GM12878 (cell line): Measurements from ENCODE around the gene LEMD1. TPM values are rescaled to one million over a fixed set of nuclear protein-coding genes. Genes with fewer than 3 reads are reported as not detected.

ENCODE experiments used
- CEBPB ChIP-seq, 2 experiments: fragments of 150-350 bp in 1 of 2; IDR thresholded peaks; 2 replicates each; pipeline ENCODE4 v1.6.1; 2012 to 2014; ENCODE audit warnings: low read depth in 2 of 2, low read length in 2 of 2, borderline replicate concordance in 1 of 2, inconsistent platforms in 1 of 2
- CUX1 ChIP-seq: IDR thresholded peaks from 2 replicates; pipeline ENCODE4 v1.6.1; 2012; ENCODE audit warnings: improper control_type of control experiment, low read depth, low read length; ENCODE audit not compliant: insufficient replicate concordance
- FOXM1 ChIP-seq: IDR thresholded peaks from 2 replicates; pipeline ENCODE4 v1.6.1; 2012; ENCODE audit warnings: low read depth, mild to moderate bottlenecking, inconsistent platforms, low read length, moderate library complexity
- HSF1 ChIP-seq: fragments of 150-350 bp; IDR thresholded peaks from 2 replicates; pipeline ENCODE4 v1.6.1; 2014; ENCODE audit warnings: mild to moderate bottlenecking, low read depth, low read length
- JUNB ChIP-seq: IDR thresholded peaks from 2 replicates; pipeline ENCODE4 v1.6.1; 2016; ENCODE audit warnings: antibody characterized with exemption, mild to moderate bottlenecking
- MTA2 ChIP-seq: fragments of 450-650 bp; IDR thresholded peaks from 2 replicates; pipeline ENCODE4 v1.6.1; 2016; ENCODE audit warnings: low read depth, mild to moderate bottlenecking, moderate library complexity
- MXI1 ChIP-seq: fragments of 150-350 bp; IDR thresholded peaks from 2 replicates; pipeline ENCODE4 v1.6.1; 2011; ENCODE audit warnings: low read depth, mild to moderate bottlenecking, inconsistent platforms, low read length, improper control_type of control experiment
- RELA ChIP-seq: fragments of 450-650 bp; IDR thresholded peaks from 2 replicates; pipeline ENCODE4 v1.8.0; 2014; ENCODE audit warnings: borderline replicate concordance; ENCODE audit not compliant: partially characterized antibody
- TAF1 ChIP-seq: IDR thresholded peaks from 2 replicates; pipeline ENCODE4 v1.6.1; 2011; ENCODE audit warnings: mild to moderate bottlenecking, low read depth, low read length, borderline replicate concordance
- TCF12 ChIP-seq: IDR thresholded peaks from 2 replicates; pipeline ENCODE4 v1.6.1; 2011; ENCODE audit warnings: low read depth, mild to moderate bottlenecking, low read length
- ZBTB40 ChIP-seq: fragments of 450-650 bp; IDR thresholded peaks from 2 replicates; pipeline ENCODE4 v1.6.1; 2016; ENCODE audit warnings: mild to moderate bottlenecking, moderate library complexity, borderline replicate concordance
- ZNF217 ChIP-seq: fragments of 450-650 bp; IDR thresholded peaks from 2 replicates; pipeline ENCODE4 v1.6.1; 2017; ENCODE audit warnings: antibody characterized with exemption, mild to moderate bottlenecking
- polyA plus RNA-seq, 11 experiments: library from polyadenylated mRNA; depleted of rRNA in 4 of 11; unstranded in 6 of 11; stranded (reverse) in 5 of 11; fragments of >200 nt; fragmentation: Nextera tagmentation in 4 of 11; fragmentation: Illumina TruSeq in 1 of 11; extraction: Ambion mirVana in 4 of 11; extraction: Trizol in 1 of 11; gene quantifications; 1 replicate in 1 of 11; 2 replicates in 10 of 11; pipeline versions ENCODE4 v1.2.1 to v1.2.3, GENCODE V29; 2011 to 2016; ENCODE audit warnings: inconsistent platforms in 2 of 11, missing spikeins in 2 of 11, low read depth in 1 of 11
- total RNA-seq, 4 experiments: library from RNA; depleted of rRNA in 3 of 4; stranded (reverse); fragments of >200 nt in 3 of 4; fragmentation: Illumina TruSeq in 1 of 4; extraction: Trizol in 1 of 4; gene quantifications; 2 replicates each; pipeline versions ENCODE4 v1.2.1 to v1.2.3, GENCODE V29; 2013 to 2021
- TF ChIP-seq, protein P1 (sequence below): fragments of 450-650 bp; IDR thresholded peaks from 2 replicates; pipeline ENCODE4 v1.6.1; 2017; ENCODE audit warnings: low read depth, mild to moderate bottlenecking, moderate library complexity
- TF ChIP-seq, protein P2 (sequence below): IDR thresholded peaks from 2 replicates; pipeline ENCODE4 v1.6.1; 2012; ENCODE audit warnings: low read length, inconsistent platforms

The LEMD1 gene
- total and polyA plus RNA-seq, 10 of the 15 experiments (the other 5 are each of a cell fraction or from before 2014, with no cell fraction given), result 0.19 to 1.2 (median 0.26) TPM; not detected in 7

- TF ChIP-seq, protein P1, sequence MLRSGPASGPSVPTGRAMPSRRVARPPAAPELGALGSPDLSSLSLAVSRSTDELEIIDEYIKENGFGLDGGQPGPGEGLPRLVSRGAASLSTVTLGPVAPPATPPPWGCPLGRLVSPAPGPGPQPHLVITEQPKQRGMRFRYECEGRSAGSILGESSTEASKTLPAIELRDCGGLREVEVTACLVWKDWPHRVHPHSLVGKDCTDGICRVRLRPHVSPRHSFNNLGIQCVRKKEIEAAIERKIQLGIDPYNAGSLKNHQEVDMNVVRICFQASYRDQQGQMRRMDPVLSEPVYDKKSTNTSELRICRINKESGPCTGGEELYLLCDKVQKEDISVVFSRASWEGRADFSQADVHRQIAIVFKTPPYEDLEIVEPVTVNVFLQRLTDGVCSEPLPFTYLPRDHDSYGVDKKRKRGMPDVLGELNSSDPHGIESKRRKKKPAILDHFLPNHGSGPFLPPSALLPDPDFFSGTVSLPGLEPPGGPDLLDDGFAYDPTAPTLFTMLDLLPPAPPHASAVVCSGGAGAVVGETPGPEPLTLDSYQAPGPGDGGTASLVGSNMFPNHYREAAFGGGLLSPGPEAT, result peak; percentile 33; the same call in 1 of the 2 replicates
- TF ChIP-seq FOXM1, result no peak
- TF ChIP-seq CUX1, result no peak
- TF ChIP-seq TAF1, result no peak
- TF ChIP-seq CEBPB (IDR thresholded peaks at IDR 0.05; ENCODE audit: borderline replicate concordance in 1 of 2, low read depth in 2 of 2, low read length in 2 of 2), result no peak
- TF ChIP-seq TCF12, result no peak
- TF ChIP-seq MTA2, result no peak
- TF ChIP-seq ZNF217, result no peak
- no peak for TF ChIP-seq JUNB
- TF ChIP-seq, protein P2, sequence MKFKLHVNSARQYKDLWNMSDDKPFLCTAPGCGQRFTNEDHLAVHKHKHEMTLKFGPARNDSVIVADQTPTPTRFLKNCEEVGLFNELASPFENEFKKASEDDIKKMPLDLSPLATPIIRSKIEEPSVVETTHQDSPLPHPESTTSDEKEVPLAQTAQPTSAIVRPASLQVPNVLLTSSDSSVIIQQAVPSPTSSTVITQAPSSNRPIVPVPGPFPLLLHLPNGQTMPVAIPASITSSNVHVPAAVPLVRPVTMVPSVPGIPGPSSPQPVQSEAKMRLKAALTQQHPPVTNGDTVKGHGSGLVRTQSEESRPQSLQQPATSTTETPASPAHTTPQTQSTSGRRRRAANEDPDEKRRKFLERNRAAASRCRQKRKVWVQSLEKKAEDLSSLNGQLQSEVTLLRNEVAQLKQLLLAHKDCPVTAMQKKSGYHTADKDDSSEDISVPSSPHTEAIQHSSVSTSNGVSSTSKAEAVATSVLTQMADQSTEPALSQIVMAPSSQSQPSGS, result no peak
- no peak for TF ChIP-seq RELA
- no peak for TF ChIP-seq HSF1
- TF ChIP-seq ZBTB40, result no peak
- no peak for TF ChIP-seq MXI1
These were observed 18.8 kb upstream of the LEMD1 start (continued) for GRCh38 chr1:205440476-205441317.
